Measurements from ENCODE around the gene PIEZO2. TPM values are rescaled to one million over a fixed set of nuclear protein-coding genes. Genes with fewer than 3 reads are reported as not detected.

PIEZO2 gene
- polyA plus RNA-seq, 1 experiment, result 4.6 TPM

GRCh38 chr18:10839421-10839820 lies 309.9 kb downstream of the PIEZO2 start:
- TF ChIP-seq, protein P1, sequence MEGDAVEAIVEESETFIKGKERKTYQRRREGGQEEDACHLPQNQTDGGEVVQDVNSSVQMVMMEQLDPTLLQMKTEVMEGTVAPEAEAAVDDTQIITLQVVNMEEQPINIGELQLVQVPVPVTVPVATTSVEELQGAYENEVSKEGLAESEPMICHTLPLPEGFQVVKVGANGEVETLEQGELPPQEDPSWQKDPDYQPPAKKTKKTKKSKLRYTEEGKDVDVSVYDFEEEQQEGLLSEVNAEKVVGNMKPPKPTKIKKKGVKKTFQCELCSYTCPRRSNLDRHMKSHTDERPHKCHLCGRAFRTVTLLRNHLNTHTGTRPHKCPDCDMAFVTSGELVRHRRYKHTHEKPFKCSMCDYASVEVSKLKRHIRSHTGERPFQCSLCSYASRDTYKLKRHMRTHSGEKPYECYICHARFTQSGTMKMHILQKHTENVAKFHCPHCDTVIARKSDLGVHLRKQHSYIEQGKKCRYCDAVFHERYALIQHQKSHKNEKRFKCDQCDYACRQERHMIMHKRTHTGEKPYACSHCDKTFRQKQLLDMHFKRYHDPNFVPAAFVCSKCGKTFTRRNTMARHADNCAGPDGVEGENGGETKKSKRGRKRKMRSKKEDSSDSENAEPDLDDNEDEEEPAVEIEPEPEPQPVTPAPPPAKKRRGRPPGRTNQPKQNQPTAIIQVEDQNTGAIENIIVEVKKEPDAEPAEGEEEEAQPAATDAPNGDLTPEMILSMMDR (IDR thresholded peaks at IDR 0.05; ENCODE audit: insufficient read depth, low read depth, low read length), result no peak
- CTCF ChIA-PET, result interaction anchor here (2.2 kb wide), 1 partner anchor 12 kb away, joined by 7 read pairs; no protein-coding TSS in a partner anchor
- no peak overlapping the region for H3K4me3 ChIP-seq (ENCODE audit: low read depth, low read length)
- H3K27me3 ChIP-seq (ENCODE audit: control insufficient read depth, insufficient read depth, low read length), result no peaks in the 10 kb centered on the region
- POLR2A ChIA-PET, result no interaction called here
- DNase-seq (ENCODE audit: low read depth), result no peak
- H3K36me3 ChIP-seq (ENCODE audit: control insufficient read depth, insufficient read depth, low read length), result no peaks in the 10 kb centered on the region

DNA sequence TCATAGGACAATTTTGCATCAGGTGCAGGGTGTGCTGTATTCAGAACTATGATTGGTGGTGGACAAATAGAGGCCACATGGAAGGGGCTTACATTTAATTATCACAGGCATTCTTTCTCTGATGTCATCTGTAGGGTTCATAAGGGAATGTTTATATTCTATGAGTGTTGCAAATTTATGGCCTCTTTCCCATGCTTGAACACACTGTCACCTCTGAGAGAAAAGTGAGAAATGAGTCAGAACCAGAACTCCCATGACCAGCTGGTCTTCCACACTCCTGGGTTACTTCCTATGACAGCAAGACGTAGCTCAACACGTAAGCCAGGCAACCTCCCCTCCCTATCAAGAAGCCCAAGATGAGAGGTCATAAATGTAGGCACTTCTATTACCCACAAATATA lies 310.8 kb downstream of the PIEZO2 start:
- CTCF ChIA-PET, result no interaction called here
- no peak for DNase-seq (ENCODE audit: low read depth)
- H3K4me3 ChIP-seq (ENCODE audit: low read depth, low read length), result no peak overlapping the region

DNA sequence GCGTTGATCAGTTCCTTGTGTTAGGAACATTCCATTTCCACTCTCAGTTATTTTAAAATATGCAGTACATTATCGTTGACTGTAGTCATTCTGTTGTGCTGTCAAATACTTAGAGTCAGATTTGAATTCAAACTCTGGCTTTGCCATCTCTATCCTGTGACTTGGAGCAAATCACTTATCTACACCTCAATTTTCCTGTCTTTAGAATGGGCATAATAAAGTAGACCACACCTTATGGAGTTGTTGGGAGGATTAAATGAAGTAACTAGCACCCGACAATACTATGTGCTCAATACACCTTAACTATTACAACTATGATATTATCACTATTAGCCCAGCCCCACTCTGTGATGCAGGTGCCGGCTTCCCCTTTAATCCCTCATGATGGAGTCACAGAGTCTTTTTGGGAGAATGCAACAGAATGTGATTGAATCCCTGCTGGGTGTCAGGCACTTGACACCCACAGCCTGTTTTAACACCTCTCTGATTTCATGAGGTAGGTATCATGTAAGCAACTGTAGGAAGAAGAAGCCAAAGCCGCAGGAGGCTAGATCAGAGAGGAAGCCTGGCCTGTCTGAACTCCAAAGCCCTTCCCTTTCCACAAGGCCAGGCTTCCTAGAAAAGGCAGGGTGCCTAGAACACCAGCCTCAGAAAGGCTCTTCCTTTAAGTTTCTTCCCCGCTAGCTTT lies 315.1 kb downstream of the PIEZO2 start:
- no peaks in the 10 kb centered on the region for H3K27me3 ChIP-seq (ENCODE audit: control insufficient read depth, insufficient read depth, low read length)
- CTCF ChIA-PET, result interaction anchor here (0.7 kb wide), 1 partner anchor 17 kb away, joined by 4 read pairs; no protein-coding TSS in a partner anchor
- no peaks in the 10 kb centered on the region for H3K36me3 ChIP-seq (ENCODE audit: control insufficient read depth, insufficient read depth, low read length)
- TF ChIP-seq, protein P1 (IDR thresholded peaks at IDR 0.05; ENCODE audit: insufficient read depth, low read depth, low read length), result no peak
- POLR2A ChIA-PET, result no interaction called here
- DNase-seq (ENCODE audit: low read depth), result no peak
- H3K4me3 ChIP-seq (ENCODE audit: low read depth, low read length), result no peak overlapping the region

More for the DNA sequence above, 310.8 kb downstream of the PIEZO2 start:
- Histone ChIP-seq H3K36me3 (ENCODE audit: control insufficient read depth, insufficient read depth, low read length) (no peaks in the 10 kb centered on the region), H3K27me3 (ENCODE audit: control insufficient read depth, insufficient read depth, low read length) (no peaks in the 10 kb centered on the region)
- POLR2A ChIA-PET, result no interaction called here
- TF ChIP-seq, protein P1 (IDR thresholded peaks at IDR 0.05; ENCODE audit: insufficient read depth, low read depth, low read length), result no peak

DNA sequence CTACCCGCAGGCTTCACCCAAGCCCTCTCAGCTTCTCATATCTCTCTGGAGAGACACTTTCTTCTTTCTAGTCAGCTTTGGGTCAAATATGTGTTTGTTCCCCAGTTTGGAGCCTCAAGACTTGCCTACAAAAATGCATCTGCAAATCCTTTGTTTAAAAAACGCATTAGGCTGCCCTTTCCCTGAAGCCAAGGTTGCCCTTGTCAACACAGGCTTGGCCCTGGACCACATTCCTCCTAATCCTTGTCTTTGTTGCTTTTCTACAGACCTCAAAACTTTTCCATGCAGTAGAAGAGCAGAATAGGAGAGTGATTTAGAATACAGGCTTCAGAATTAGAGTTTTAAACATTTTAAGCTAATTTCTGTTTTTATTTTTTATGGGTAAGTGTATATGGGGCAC lies 315.7 kb downstream of the PIEZO2 start:
- H3K27me3 ChIP-seq (ENCODE audit: control insufficient read depth, insufficient read depth, low read length), result no peaks in the 10 kb centered on the region
- TF ChIP-seq, protein P1 (IDR thresholded peaks at IDR 0.05; ENCODE audit: insufficient read depth, low read depth, low read length), result no peak
- H3K36me3 ChIP-seq (ENCODE audit: control insufficient read depth, insufficient read depth, low read length), result no peaks in the 10 kb centered on the region
- H3K4me3 ChIP-seq (ENCODE audit: low read depth, low read length), result no peak overlapping the region
- CTCF ChIA-PET, result interaction anchor here (0.8 kb wide), 1 partner anchor 8 kb away, joined by 3 read pairs; no protein-coding TSS in a partner anchor
- POLR2A ChIA-PET, result no interaction called here
- no peak for DNase-seq (ENCODE audit: low read depth)

DNA sequence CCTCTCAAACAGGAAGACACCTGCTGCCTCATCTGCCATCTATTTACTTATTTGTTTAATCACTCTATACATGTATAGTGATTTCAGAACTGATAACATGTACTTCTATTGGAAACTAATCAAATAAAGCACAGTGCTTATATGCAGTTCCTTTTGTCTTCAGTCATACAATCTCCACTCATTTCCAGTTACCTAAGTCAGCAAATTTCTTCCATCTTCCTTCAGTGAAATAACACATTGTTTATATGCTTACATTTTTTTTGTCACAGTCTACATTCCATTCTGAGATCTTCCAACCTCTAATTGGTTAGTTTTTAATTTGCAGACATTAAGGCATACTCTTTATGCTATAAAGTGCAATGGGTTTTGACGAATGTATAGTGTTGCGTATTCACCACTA lies 323.0 kb downstream of the PIEZO2 start:
- TF ChIP-seq, protein P1 (IDR thresholded peaks at IDR 0.05; ENCODE audit: insufficient read depth, low read depth, low read length), result no peak
- ChIA-PET POLR2A (no interaction called here), CTCF (no interaction called here)
- Histone ChIP-seq H3K27me3 (ENCODE audit: control insufficient read depth, insufficient read depth, low read length) (no peaks in the 10 kb centered on the region), H3K4me3 (ENCODE audit: low read depth, low read length) (no peak overlapping the region), H3K36me3 (ENCODE audit: control insufficient read depth, insufficient read depth, low read length) (no peaks in the 10 kb centered on the region)
- no peak for DNase-seq (ENCODE audit: low read depth)

Measured in BJ (cell line).